ENCODE measurements around the gene IFIT3. TPM values are rescaled to one million over a fixed set of nuclear protein-coding genes. Genes with fewer than 3 reads are reported as not detected.

Gene IFIT3
- total and polyA plus RNA-seq, 2 of the 8 experiments (the other 6 are each of a cell fraction or from before 2014, with no cell fraction given) = 0.12 to 0.84 TPM

- TF ChIP-seq CHD7 (IDR thresholded peaks at IDR 0.05; ENCODE audit: insufficient replicate concordance, low read length) (no peak), EZH2 (IDR thresholded peaks at IDR 0.05; ENCODE audit: low read depth, low read length, severe bottlenecking) (no peak), ZNF274 (IDR thresholded peaks at IDR 0.05; ENCODE audit: borderline replicate concordance, extremely low read depth, low read length) (no peak), FOSL1 (IDR thresholded peaks at IDR 0.05; ENCODE audit: insufficient read depth, low read depth, low read length) (no peak), HDAC6 (IDR thresholded peaks at IDR 0.05; ENCODE audit: low read depth, low read length) (no peak), BACH1 (IDR thresholded peaks at IDR 0.05; ENCODE audit: low read length) (no peak), JUN (IDR thresholded peaks at IDR 0.05; ENCODE audit: low read depth, low read length) (no peak)
These were observed 20.7 kb downstream of the IFIT3 start (continued) for GRCh38 chr10:89348481-89348880.
